Bronchial epithelial cell (primary cell): Measurements from ENCODE around the gene FAM114A2. TPM values are rescaled to one million over a fixed set of nuclear protein-coding genes. Genes with fewer than 3 reads are reported as not detected.

ENCODE experiments used
- DNase-seq: peaks from one replicate; pipeline ENCODE4 v3.0.0-alpha.2; 2010; ENCODE audit warnings: low read depth
- FAIRE-seq: peaks from 2 replicates; lab custom pipeline; 2011; peaks lifted over from hg19 to GRCh38; lab: Jason Lieb, UNC
- H3K27me3 ChIP-seq: 2 replicates; pipeline ENCODE4 v1.5.1; 2011; ENCODE audit warnings: low read length; ENCODE audit not compliant: control insufficient read depth, insufficient read depth
- H3K36me3 ChIP-seq: 2 replicates; pipeline ENCODE4 v1.5.1; 2011; ENCODE audit warnings: low read length; ENCODE audit not compliant: control insufficient read depth, insufficient read depth
- H3K4me3 ChIP-seq: 2 replicates; pipeline ENCODE4 v1.5.1; 2011; ENCODE audit warnings: mild to moderate bottlenecking, low read depth, low read length, control low read depth
- total RNA-seq: library from RNA; depleted of rRNA; stranded (reverse); fragments of >200 nt; gene quantifications from 2 replicates; pipeline ENCODE4 v1.2.1, GENCODE V29; 2014
- TF ChIP-seq, protein P1 (sequence below): IDR thresholded peaks from 2 replicates; pipeline ENCODE4 v1.5.1; 2011; ENCODE audit warnings: mild to moderate bottlenecking, moderate library complexity, low read length, control low read depth, inconsistent platforms; ENCODE audit not compliant: insufficient read depth, severe bottlenecking

Gene FAM114A2
- total RNA-seq, 1 donor from 2014 or later, result 19.7 TPM

GRCh38 chr5:154010660-154011059, 28.1 kb downstream of the FAM114A2 start:
- no peak for FAIRE-seq
- Histone ChIP-seq H3K4me3 (no peak overlapping the region), H3K36me3 (no peaks in the 10 kb centered on the region), H3K27me3 (no peaks in the 10 kb centered on the region)
- no peak for DNase-seq
- TF ChIP-seq, protein P1, sequence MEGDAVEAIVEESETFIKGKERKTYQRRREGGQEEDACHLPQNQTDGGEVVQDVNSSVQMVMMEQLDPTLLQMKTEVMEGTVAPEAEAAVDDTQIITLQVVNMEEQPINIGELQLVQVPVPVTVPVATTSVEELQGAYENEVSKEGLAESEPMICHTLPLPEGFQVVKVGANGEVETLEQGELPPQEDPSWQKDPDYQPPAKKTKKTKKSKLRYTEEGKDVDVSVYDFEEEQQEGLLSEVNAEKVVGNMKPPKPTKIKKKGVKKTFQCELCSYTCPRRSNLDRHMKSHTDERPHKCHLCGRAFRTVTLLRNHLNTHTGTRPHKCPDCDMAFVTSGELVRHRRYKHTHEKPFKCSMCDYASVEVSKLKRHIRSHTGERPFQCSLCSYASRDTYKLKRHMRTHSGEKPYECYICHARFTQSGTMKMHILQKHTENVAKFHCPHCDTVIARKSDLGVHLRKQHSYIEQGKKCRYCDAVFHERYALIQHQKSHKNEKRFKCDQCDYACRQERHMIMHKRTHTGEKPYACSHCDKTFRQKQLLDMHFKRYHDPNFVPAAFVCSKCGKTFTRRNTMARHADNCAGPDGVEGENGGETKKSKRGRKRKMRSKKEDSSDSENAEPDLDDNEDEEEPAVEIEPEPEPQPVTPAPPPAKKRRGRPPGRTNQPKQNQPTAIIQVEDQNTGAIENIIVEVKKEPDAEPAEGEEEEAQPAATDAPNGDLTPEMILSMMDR, result no peak

- TF ChIP-seq, protein P1, result no peak
- no peaks in the 10 kb centered on the region for H3K27me3 ChIP-seq
- H3K36me3 ChIP-seq, result no peaks in the 10 kb centered on the region
- FAIRE-seq, result no peak
- H3K4me3 ChIP-seq, result no peak overlapping the region
- DNase-seq, result no peak
These were observed 33.1 kb downstream of the FAM114A2 start for GRCh38 chr5:154005648-154006047.

GRCh38 chr5:154002511-154003020, 36.1 kb downstream of the FAM114A2 start:
- Histone ChIP-seq H3K27me3 (no peaks in the 10 kb centered on the region), H3K4me3 (no peak overlapping the region), H3K36me3 (no peaks in the 10 kb centered on the region)
- TF ChIP-seq, protein P1, result no peak
- no peak for DNase-seq
- FAIRE-seq, result no peak

DNA sequence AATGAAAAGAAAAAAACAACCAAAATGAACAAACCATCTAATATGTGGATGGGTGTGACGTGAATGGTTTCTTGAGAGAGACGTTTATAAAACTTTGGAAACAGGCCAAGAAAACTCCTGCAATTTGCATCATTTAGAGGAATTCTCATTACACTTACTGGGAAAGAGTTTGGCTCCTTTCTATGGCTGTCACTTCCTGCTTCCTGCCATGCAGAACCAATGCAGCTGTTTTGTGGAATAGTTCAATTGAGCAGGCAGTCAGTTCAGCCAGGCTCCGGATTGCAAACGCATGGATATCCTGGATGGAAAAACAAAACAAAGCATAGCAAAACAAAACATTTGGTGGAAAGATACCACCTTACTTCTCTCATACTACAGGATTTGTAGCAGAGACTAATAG, 36.6 kb downstream of the FAM114A2 start:
- Histone ChIP-seq H3K27me3 (no peaks in the 10 kb centered on the region), H3K36me3 (no peaks in the 10 kb centered on the region), H3K4me3 (no peak overlapping the region)
- FAIRE-seq (no peak), DNase-seq (no peak)
- TF ChIP-seq, protein P1, result no peak

- TF ChIP-seq, protein P1, result no peak
- FAIRE-seq, result no peak
- no peaks in the 10 kb centered on the region for H3K27me3 ChIP-seq
- no peak overlapping the region for H3K4me3 ChIP-seq
- H3K36me3 ChIP-seq, result no peaks in the 10 kb centered on the region
- DNase-seq, result no peak
These were observed 38.0 kb downstream of the FAM114A2 start for GRCh38 chr5:154000703-154001102.

DNA sequence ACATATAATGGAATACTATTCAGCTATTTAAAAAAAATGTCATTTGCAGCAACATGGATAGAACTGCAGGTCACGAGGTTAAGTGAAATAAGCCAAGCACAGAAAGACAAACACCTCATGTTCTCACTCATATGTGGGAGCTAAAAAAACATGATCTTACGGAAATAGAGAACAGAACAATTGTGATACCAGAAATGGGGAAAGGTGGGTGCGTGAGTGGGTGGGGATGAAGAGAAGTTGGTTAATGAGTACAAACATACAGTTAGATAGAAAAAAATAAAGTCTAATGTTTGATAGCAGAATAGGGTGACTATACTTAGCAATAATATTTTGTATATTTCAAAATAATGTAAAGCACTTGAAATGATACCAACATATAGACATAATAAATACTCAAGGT, 38.7 kb downstream of the FAM114A2 start:
- TF ChIP-seq, protein P1, result no peak
- no peaks in the 10 kb centered on the region for H3K36me3 ChIP-seq
- FAIRE-seq, result no peak
- no peaks in the 10 kb centered on the region for H3K27me3 ChIP-seq
- no peak for DNase-seq
- H3K4me3 ChIP-seq, result no peak overlapping the region
